ENCODE data around the gene RPS16. TPM values are rescaled to one million over a fixed set of nuclear protein-coding genes. Genes with fewer than 3 reads are reported as not detected.
A peak's percentile ranks its signal among the peaks of the same experiment; 100 is the strongest.

RPS16 gene
- polyA plus RNA-seq, 1 donor = 1,072 TPM

- peak; percentile 72 for DNase-seq
Measured at GRCh38 chr19:39409208-39410016, 26.3 kb downstream of the RPS16 start.

DNA sequence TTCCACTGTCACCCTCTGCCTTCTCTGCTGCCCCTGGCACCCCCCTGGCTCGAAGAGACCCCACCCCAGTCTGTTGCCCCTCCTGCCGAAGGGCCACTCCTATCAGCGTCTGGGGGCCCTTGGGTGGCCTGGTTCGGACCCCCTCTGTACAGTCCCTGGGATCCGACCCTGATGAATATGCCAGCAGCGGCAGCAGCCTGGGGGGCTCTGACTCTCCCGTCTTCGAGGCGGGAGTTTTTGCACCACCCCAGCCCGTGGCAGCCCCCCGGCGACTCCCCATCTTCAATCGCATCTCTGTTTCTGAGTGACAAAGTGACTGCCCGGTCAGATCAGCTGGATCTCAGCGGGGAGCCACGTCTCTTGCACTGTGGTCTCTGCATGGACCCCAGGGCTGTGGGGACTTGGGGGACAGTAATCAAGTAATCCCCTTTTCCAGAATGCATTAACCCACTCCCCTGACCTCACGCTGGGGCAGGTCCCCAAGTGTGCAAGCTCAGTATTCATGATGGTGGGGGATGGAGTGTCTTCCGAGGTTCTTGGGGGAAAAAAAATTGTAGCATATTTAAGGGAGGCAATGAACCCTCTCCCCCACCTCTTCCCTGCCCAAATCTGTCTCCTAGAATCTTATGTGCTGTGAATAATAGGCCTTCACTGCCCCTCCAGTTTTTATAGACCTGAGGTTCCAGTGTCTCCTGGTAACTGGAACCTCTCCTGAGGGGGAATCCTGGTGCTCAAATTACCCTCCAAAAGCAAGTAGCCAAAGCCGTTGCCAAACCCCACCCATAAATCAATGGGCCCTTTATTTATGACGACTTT lies 27.1 kb downstream of the RPS16 start:
- no peak for DNase-seq

DNA sequence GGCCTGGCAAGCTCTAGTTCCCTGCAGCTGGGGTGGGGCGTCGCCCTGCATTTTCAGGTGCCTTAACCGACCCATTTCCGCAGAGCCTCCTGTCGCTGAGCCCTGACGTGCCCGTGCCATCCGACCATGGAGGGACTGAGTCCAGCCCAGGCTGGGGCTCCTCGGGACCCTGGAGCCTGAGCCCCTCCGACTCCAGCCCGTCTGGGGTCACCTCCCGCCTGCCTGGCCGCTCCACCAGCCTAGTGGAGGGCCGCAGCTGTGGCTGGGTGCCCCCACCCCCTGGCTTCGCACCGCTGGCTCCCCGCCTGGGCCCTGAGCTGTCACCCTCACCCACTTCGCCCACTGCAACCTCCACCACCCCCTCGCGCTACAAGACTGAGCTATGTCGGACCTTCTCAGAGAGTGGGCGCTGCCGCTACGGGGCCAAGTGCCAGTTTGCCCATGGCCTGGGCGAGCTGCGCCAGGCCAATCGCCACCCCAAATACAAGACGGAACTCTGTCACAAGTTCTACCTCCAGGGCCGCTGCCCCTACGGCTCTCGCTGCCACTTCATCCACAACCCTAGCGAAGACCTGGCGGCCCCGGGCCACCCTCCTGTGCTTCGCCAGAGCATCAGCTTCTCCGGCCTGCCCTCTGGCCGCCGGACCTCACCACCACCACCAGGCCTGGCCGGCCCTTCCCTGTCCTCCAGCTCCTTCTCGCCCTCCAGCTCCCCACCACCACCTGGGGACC lies 27.9 kb downstream of the RPS16 start:
- no peak for DNase-seq

DNA sequence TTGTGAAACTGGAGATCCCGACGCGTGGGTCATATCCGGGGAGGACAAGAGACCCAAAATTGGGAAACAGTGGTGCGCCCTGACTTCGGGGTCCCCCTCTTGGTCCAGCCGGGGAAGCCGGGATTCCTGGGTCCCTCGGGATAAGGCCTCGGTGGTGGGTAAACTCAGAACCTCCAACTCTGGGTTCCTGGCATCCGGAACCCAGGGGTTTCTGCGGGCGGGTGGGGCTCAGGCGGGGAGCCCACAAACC lies 28.4 kb downstream of the RPS16 start:
- no peak for DNase-seq

DNA sequence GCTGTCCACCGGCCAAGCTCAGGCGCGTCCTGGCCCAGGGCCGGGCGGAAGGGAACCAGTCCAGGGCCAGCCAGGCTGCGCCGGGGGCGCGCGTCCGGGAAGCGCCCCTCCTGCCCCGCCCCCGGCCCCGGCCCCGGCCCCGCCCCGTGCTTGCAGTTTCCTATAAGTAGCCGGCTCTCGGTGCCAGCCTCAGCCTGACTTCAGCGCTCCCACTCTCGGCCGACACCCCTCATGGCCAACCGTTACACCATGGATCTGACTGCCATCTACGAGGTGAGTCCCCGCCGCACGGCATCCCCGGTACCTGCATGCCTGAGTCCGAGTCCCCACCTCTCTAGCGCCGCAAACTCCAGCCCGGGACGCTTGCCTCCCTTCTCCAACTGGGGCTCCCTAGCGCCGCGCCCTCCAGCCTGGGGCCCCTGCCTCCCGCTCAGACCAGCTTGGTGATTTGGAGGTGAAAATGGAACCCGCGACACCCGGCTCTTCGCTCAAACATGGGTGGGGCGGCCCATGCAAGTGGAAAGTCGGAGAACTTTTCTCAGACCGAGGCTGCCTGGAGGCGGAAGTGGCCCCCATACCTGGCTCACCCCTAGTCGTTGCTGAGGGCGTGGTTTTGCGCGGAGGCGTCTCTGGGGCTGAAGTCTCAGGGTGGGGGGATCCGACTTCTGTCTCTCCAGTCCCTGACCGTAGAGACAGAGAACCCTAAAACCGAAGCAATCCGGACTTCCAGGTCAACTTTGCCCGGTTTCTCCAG lies 28.9 kb downstream of the RPS16 start, which contains the start of gene ZFP36:
Gene ZFP36 (plus strand): TSS at position 192 of the 754 bp plus-strand sequence. CDS start 58 bp downstream, at position 250.
- DNase-seq = peak; percentile 79

- DNase-seq = no peak
Measured at GRCh38 chr19:39405958-39406655, 29.6 kb downstream of the RPS16 start.

- no peak for DNase-seq
Measured at GRCh38 chr19:39405261-39405957, 30.3 kb downstream of the RPS16 start.

DNA sequence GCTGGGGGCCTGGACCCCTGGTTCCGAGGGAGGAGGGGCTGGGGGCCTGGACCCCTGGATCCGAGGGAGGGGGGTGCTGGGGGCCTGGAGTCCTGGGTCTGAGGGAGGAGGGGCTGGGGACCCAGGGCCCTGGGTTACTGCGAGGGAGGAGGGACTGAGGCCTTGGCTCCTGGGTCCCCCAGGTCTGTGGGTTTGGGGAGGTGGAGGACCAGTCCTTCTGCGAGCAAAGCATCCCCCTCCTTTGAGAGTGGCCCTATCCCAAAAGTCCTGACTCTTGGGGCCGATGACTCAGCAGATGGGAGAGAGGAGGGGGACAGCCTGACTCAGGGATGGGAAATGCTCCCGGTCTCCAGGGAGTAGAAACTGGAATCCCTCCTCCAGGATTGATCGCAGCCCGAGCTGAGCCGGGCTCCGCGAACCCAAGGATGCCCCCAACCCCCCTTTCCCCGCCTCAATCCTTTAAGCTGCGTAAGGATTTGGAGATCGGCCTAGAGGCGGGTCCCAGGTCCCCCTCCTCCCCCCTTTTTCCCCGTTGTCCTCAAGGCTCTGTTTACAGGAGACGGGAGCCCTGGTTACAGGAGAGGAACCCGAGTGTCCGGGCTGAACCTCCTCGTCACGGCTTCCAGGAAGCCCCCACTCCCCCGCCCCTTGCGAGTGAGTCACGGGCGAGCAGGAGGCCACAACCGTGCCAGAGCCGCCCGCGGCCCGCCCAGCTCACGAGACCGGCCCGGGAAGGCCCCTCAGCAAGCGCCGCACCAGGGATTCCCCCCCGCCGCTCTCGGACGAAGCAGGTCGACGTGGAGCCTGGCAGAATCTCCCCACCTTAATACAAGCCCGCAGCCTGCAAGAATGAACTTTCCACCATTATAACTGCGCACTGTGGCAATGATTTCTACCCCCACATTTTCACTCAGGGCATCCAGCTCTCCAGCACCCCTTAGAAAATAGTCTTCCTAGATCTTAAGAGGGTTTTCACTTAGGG lies 32.1 kb downstream of the RPS16 start:
- peak; percentile 92 for DNase-seq

DNA sequence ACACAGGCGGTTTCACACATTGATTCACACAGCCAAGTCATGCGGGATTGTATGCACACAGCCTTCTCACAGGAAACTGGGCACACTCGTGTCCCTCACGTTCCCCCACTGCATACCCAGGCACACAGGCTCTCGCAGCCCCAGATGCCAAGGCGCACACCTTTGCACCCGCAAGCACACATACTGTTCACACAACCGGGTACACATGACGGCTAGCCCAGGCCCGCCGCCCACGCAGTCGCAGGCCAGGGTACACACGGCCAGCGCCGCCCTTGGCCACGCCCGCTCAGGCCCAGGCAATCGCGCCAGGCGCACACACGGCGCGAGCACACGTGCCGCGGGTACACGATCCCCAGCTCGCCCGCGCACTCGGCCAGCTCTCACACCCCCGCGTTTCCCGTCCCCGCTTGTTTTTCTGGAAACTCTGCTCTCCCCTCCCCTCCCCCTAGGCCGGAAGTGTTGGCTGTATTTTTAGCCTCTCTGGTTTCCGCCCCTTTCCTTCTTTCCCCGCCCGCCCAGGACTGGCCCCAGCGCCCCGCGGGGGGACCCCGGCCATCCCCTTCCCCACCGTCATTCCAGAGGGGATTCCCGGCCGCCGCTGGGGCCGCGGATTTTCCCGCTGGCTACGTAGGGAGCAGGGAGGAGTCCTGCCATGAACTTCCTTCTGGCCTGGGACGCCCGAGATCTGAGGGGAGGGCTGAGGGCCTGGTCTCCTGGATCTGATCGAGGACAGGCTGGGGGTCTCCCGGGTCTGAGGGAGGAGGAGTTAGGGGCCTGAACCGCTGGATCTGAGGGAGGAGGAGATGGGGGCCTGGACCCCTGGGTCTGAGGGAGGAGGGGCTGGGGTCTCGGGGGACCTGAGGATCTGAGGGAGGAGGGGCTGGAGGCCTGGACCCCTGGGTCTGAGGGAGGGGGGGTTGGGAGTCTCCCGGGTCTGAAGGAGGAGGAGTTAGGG lies 33.1 kb downstream of the RPS16 start:
- DNase-seq = peak; percentile 93

GRCh38 chr19:39401549-39402345 lies 34.0 kb downstream of the RPS16 start:
- no peak for DNase-seq

GRCh38 chr19:39401070-39401548 lies 34.6 kb downstream of the RPS16 start:
- DNase-seq = no peak

DNA sequence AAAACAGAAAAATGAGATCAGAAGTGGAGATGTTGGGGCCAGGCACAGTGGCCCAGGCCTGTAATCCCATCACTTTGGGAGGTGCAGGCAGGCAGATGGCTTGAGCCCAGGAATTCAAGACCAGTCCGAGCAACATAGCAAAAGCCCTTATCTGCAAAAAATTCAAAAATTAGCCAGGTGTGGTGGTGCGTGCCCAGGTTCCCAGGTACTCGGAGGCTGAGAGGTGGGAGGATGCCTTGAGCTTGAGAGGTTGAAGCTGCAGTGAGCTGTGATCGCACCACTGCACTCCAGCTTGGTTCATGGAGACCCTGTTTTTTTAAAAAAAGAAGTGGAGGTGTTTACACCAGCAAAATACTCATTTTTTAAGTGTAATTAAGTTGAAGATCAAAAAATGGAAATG lies 35.7 kb downstream of the RPS16 start:
- no peak for DNase-seq

DNA sequence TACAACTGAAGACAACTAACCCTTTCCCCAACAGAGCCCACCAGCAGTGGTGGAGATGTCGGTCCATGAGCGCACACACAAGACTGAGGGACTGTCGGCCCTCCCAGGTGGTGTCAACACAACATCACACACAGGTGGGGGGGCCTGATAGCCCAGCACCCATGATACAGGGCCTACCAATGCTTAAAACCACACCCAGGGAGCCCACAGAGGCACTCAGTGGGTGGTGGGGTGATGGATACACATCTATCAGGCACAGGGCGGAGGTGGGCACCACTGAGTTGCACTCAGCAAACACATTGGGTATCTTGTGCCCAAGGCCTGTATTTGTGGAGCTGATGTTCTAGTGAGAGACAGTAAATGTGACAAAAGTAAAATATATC lies 36.1 kb downstream of the RPS16 start:
- DNase-seq = no peak

GRCh38 chr19:39398297-39398864 lies 37.4 kb downstream of the RPS16 start:
- no peak for DNase-seq

- DNase-seq = no peak
Measured at GRCh38 chr19:39397360-39398296, 38.1 kb downstream of the RPS16 start.

Measured in left kidney (tissue), 2 donors.